GM12872 (cell line): ENCODE data around the gene TP53I13.

ENCODE experiments used
- CTCF ChIP-seq: IDR thresholded peaks from 3 replicates; pipeline ENCODE4 v1.5.1; 2011; ENCODE audit warnings: low read depth, mild to moderate bottlenecking, low read length, moderate library complexity; ENCODE audit not compliant: insufficient read depth

TP53I13 gene

GRCh38 chr17:29562615-29563014, 5.9 kb upstream of the TP53I13 start:
- no peak for TF ChIP-seq CTCF

- no peak for TF ChIP-seq CTCF
These were observed 4.7 kb upstream of the TP53I13 start for GRCh38 chr17:29563816-29564215.

- peak; percentile 27 for TF ChIP-seq CTCF
These were observed 2.6 kb upstream of the TP53I13 start for GRCh38 chr17:29565643-29566472.

GRCh38 chr17:29566473-29567303, 1.8 kb upstream of the TP53I13 start, which contains the start of gene ABHD15:
ABHD15 (minus strand) TSS chr17:29567037; CDS start chr17:29566966, 71 bp downstream.
- peak; percentile 3; the same call in 1 of the 3 replicates for TF ChIP-seq CTCF

GRCh38 chr17:29567304-29567553, 1.3 kb upstream of the TP53I13 start:
- TF ChIP-seq CTCF, result no peak

- TF ChIP-seq CTCF, result peak; percentile 75
These were observed 759 bp upstream of the TP53I13 start for GRCh38 chr17:29567554-29568330.
